Progenitor cell of endocrine pancreas (in vitro differentiated cells): Measurements from ENCODE around the gene FGD5. TPM values are rescaled to one million over a fixed set of nuclear protein-coding genes. Genes with fewer than 3 reads are reported as not detected.

Experiments
- DNase-seq: peaks from one replicate; pipeline ENCODE4 v3.0.0; 2021; ENCODE audit warnings: low spot score; ENCODE audit not compliant: unreplicated experiment
- H3K27ac Mint-ChIP-seq: 2 replicates; pipeline ENCODE4 v1.8.0; 2021; ENCODE audit warnings: mild to moderate bottlenecking, moderate library complexity, mixed read lengths
- H3K27me3 Mint-ChIP-seq: 2 replicates; pipeline ENCODE4 v1.8.0; 2021; ENCODE audit warnings: mixed read lengths
- H3K36me3 Mint-ChIP-seq: 2 replicates; pipeline ENCODE4 v1.8.0; 2022; ENCODE audit warnings: mixed read lengths; ENCODE audit not compliant: insufficient read depth
- H3K4me1 Mint-ChIP-seq: 2 replicates; pipeline ENCODE4 v1.8.0; 2021; ENCODE audit warnings: low read depth, mixed read lengths
- H3K4me3 Mint-ChIP-seq: 2 replicates; pipeline ENCODE4 v1.8.0; 2021; ENCODE audit warnings: low read depth, mild to moderate bottlenecking, moderate library complexity, mixed read lengths
- H3K9me3 Mint-ChIP-seq: 2 replicates; pipeline ENCODE4 v1.8.0; 2021; ENCODE audit warnings: low read depth, mixed read lengths
- CTCF ChIP-seq: fragments of 200-600 bp; sonication (generic); IDR thresholded peaks from one replicate; pipeline ENCODE4 v1.5.0; 2021; ENCODE audit warnings: antibody characterized with exemption, mild to moderate bottlenecking; ENCODE audit not compliant: unreplicated experiment
- total RNA-seq: library from RNA; stranded (reverse); gene quantifications from 2 replicates; pipeline ENCODE4 v1.2.1, GENCODE V29; 2021

The FGD5 gene
- total RNA-seq, 1 donor from 2014 or later = 0.17 TPM

- no peak overlapping the region for H3K27ac Mint-ChIP-seq
- H3K4me1 Mint-ChIP-seq = peaks cover 3% of the 10 kb centered on the region
- no peaks in the 10 kb centered on the region for H3K9me3 Mint-ChIP-seq
- H3K4me3 Mint-ChIP-seq = no peak overlapping the region
- no peak for TF ChIP-seq CTCF
- peaks cover 75% of the 10 kb centered on the region for H3K27me3 Mint-ChIP-seq
- H3K36me3 Mint-ChIP-seq = no peaks in the 10 kb centered on the region
- DNase-seq = no peak
Measured at GRCh38 chr3:14812196-14812790, 6.5 kb upstream of the FGD5 start.

DNA sequence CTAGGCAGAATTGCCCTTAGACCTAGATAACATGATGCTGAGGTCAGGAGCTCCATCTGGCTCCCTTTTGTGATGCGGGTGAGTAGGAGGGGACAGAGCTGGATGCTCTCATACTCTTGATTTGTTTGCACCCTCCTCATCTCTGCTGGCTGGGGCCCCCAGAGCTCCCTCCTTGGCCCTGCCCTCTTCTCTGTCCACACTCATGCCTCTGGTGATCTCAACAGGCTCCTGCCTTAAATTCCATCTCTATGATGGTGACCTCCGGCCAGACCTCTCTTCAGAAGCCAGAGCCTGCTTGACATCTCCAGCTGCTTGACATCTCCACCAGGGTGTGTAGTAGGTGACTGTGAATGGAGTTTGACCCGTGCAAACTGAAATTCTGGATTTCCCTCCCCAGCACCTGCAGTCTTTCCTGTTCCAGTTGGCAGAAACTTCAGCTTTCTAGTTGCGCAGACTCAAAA lies 4.3 kb upstream of the FGD5 start:
- Mint-ChIP-seq H3K9me3 (no peaks in the 10 kb centered on the region), H3K4me3 (no peak overlapping the region), H3K27ac (no peak overlapping the region), H3K27me3 (peaks cover 72% of the 10 kb centered on the region), H3K4me1 (peaks cover 3% of the 10 kb centered on the region), H3K36me3 (no peaks in the 10 kb centered on the region)
- TF ChIP-seq CTCF = no peak
- DNase-seq = no peak

DNA sequence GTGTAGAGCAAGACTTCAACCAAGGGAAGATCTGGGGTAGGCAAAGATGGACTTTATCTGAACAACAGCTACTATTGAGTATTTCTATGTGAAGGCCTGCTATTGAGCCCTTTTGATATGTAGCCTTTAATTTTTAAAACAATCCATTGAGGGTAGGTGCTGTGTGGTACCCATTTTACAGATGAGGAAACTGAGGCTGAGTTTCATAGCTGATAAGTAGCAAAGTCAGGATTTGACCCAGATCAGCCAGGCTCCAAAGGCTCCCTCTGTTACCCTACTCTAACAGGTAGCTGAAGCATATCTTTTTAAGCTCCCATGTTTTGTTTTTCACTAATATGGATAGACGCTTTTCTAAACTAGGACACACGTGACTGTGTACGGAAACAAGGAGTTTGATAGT lies 2.4 kb upstream of the FGD5 start:
- H3K4me3 Mint-ChIP-seq = no peak overlapping the region
- no peak for TF ChIP-seq CTCF
- H3K9me3 Mint-ChIP-seq = no peaks in the 10 kb centered on the region
- no peaks in the 10 kb centered on the region for H3K36me3 Mint-ChIP-seq
- H3K27me3 Mint-ChIP-seq = peaks cover 65% of the 10 kb centered on the region
- no peak for DNase-seq
- H3K27ac Mint-ChIP-seq = no peak overlapping the region
- H3K4me1 Mint-ChIP-seq = no peaks in the 10 kb centered on the region

DNA sequence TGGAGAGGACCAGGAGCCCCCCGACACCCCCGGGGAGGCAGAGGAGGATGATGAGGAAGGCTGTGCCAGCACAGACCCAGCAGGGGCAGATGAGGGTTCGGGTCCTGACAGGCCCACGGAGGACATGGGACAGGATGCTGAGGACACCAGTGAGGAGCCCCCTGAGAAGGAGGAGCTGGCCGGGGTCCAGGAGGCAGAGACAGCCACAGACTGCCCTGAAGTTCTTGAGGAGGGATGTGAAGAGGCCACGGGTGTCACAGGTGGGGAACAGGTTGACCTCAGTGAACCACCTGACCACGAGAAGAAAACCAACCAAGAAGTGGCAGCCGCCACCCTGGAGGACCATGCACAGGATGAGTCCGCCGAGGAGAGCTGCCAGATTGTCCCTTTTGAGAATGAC lies 909 bp downstream of the FGD5 start:
- no peak for TF ChIP-seq CTCF
- Mint-ChIP-seq H3K9me3 (no peaks in the 10 kb centered on the region), H3K4me1 (peaks cover 9% of the 10 kb centered on the region), H3K4me3 (no peak overlapping the region), H3K36me3 (no peaks in the 10 kb centered on the region), H3K27ac (no peak overlapping the region), H3K27me3 (peaks cover 44% of the 10 kb centered on the region)
- DNase-seq = no peak

GRCh38 chr3:14820156-14820555 lies 1.4 kb downstream of the FGD5 start:
- TF ChIP-seq CTCF = no peak
- Mint-ChIP-seq H3K36me3 (no peaks in the 10 kb centered on the region), H3K4me1 (peaks cover 9% of the 10 kb centered on the region), H3K27me3 (peaks cover 40% of the 10 kb centered on the region), H3K9me3 (no peaks in the 10 kb centered on the region), H3K4me3 (no peak overlapping the region), H3K27ac (no peak overlapping the region)
- DNase-seq = no peak
